AG04450 (cell line): Measurements from ENCODE around the gene CASQ1. TPM values are rescaled to one million over a fixed set of nuclear protein-coding genes. Genes with fewer than 3 reads are reported as not detected.

Experiments used
- CTCF ChIA-PET: fragments of 300-600, 350-600 bp; formaldehyde crosslinking; extraction: SDS; loops from one replicate; lab custom pipeline; 2022; ENCODE audit warnings: antibody characterized with exemption, inconsistent platforms; lab: Charles Lee
- POLR2A ChIA-PET: fragments of 350-600 bp; formaldehyde crosslinking; extraction: SDS; loops from one replicate; lab custom pipeline; 2021; ENCODE audit warnings: antibody characterized with exemption, inconsistent platforms; lab: Yijun Ruan, JAX
- DNase-seq: peaks from one replicate; pipeline ENCODE4 v3.0.0-alpha.2; 2011; ENCODE audit warnings: low read depth, low spot score
- H3K27ac ChIP-seq: one replicate; pipeline ENCODE4 v1.5.1; 2012; ENCODE audit warnings: low read depth, low read length, control low read depth
- H3K27me3 ChIP-seq: one replicate; pipeline ENCODE4 v1.6.0; 2012; ENCODE audit warnings: low read length; ENCODE audit not compliant: control insufficient read depth, insufficient read depth
- H3K4me3 ChIP-seq: 2 replicates; pipeline ENCODE4 v1.5.1; 2011; ENCODE audit warnings: mild to moderate bottlenecking, low read depth, low read length, control low read depth
- H3K9me3 ChIP-seq: 2 replicates; pipeline ENCODE4 v1.5.1; 2012; ENCODE audit warnings: low read length; ENCODE audit not compliant: control insufficient read depth, insufficient read depth
- polyA plus RNA-seq: library from polyadenylated mRNA; depleted of rRNA; stranded (reverse); fragments of >200 nt; gene quantifications from 2 replicates; pipeline ENCODE4 v1.2.3, GENCODE V29; 2011
- TF ChIP-seq, protein P1 (sequence below): IDR thresholded peaks from 2 replicates; pipeline ENCODE4 v1.5.1; 2011; ENCODE audit warnings: low read depth, low read length, control low read depth, inconsistent platforms

The CASQ1 gene
- polyA plus RNA-seq, 1 experiment = 0.17 TPM

- POLR2A ChIA-PET = interaction anchor here (0.6 kb wide), 1 partner anchor 108 kb away, joined by 4 read pairs; no protein-coding TSS in a partner anchor
- TF ChIP-seq, protein P1, sequence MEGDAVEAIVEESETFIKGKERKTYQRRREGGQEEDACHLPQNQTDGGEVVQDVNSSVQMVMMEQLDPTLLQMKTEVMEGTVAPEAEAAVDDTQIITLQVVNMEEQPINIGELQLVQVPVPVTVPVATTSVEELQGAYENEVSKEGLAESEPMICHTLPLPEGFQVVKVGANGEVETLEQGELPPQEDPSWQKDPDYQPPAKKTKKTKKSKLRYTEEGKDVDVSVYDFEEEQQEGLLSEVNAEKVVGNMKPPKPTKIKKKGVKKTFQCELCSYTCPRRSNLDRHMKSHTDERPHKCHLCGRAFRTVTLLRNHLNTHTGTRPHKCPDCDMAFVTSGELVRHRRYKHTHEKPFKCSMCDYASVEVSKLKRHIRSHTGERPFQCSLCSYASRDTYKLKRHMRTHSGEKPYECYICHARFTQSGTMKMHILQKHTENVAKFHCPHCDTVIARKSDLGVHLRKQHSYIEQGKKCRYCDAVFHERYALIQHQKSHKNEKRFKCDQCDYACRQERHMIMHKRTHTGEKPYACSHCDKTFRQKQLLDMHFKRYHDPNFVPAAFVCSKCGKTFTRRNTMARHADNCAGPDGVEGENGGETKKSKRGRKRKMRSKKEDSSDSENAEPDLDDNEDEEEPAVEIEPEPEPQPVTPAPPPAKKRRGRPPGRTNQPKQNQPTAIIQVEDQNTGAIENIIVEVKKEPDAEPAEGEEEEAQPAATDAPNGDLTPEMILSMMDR = no peak
- CTCF ChIA-PET = interaction anchor here (4.3 to 6.6 kb wide), 4 partner anchors 28 to 136 kb away, joined by 64 to 258 read pairs (median 144); partner anchors contain the start of gene CASQ1
These were observed 32.2 kb downstream of the CASQ1 start for GRCh38 chr1:160222546-160222945.

DNA sequence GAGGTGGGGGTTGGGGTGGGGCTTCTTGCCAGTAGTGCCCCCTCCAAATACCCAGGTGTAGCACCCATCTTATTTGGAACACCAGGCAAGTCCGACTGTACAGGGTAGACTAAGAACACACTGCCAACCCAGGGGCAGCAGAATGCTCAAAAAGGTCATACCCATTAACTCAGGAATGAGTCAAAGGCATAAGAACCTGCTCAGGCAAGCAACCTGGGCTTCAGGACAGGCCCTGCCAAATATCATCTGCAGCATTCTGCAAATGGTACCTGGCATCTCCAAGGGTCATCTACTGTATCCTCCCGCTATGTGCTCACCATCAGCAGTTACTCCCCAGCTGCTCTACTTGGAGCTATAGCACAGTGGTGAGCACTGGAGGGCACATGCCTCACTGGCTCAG, 34.2 kb downstream of the CASQ1 start:
- POLR2A ChIA-PET = interaction anchor here (1.2 kb wide), 1 partner anchor 11 kb away, joined by 5 read pairs; no protein-coding TSS in a partner anchor
- TF ChIP-seq, protein P1 = no peak

More at GRCh38 chr1:160222546-160222945, 32.2 kb downstream of the CASQ1 start:
- H3K27me3 ChIP-seq = no peaks in the 10 kb centered on the region
- no peak overlapping the region for H3K27ac ChIP-seq
- DNase-seq = no peak
- H3K4me3 ChIP-seq = no peak overlapping the region
- no peaks in the 10 kb centered on the region for H3K9me3 ChIP-seq

DNA sequence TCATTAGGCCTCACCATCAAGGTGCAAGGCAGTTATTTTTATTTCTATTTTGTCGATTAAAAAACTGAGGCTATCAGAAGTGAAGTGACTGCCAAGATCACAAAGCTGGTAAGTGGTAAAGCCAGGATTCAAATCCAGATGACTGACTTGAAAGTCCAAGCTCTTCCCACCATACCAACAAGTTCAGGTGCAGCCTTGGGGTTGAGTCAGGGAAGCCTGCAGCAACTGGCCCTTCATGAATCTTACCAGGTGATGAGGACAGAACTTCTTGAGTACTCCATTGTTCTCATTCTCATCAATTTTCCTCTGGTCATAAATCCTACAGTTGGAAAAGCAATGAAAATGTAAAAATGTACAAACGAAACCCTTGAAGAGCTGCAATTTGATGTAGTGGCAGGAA, 35.0 kb downstream of the CASQ1 start:
- Histone ChIP-seq H3K9me3 (no peaks in the 10 kb centered on the region), H3K27me3 (no peaks in the 10 kb centered on the region), H3K27ac (no peak overlapping the region), H3K4me3 (no peak overlapping the region)
- TF ChIP-seq, protein P1 = no peak
- ChIA-PET POLR2A (interaction anchor here (1.2 to 1.3 kb wide), 2 partner anchors 10 to 60 kb away, joined by 4 to 5 read pairs; partner anchors contain the start of gene PEX19), CTCF (interaction anchor here (0.9 to 3.3 kb wide), 4 partner anchors 27 to 140 kb away, joined by 4 to 16 read pairs (median 8); no protein-coding TSS in a partner anchor)
- DNase-seq = no peak

More for the DNA sequence above, 34.2 kb downstream of the CASQ1 start:
- no peak for DNase-seq
- CTCF ChIA-PET = interaction anchor here (0.6 to 2.2 kb wide), 4 partner anchors 17 to 139 kb away, joined by 3 to 9 read pairs (median 6); no protein-coding TSS in a partner anchor
- H3K9me3 ChIP-seq = no peaks in the 10 kb centered on the region
- no peak overlapping the region for H3K4me3 ChIP-seq
- H3K27ac ChIP-seq = no peak overlapping the region
- H3K27me3 ChIP-seq = no peaks in the 10 kb centered on the region

GRCh38 chr1:160226623-160227022, 36.2 kb downstream of the CASQ1 start:
- H3K27me3 ChIP-seq = no peaks in the 10 kb centered on the region
- H3K27ac ChIP-seq = no peak overlapping the region
- no peak for DNase-seq
- POLR2A ChIA-PET = interaction anchor here (1.3 kb wide), 1 partner anchor 58 kb away, joined by 4 read pairs; the partner anchor contains the start of gene PEX19
- no peaks in the 10 kb centered on the region for H3K9me3 ChIP-seq
- CTCF ChIA-PET = interaction anchor here (1.2 to 4.6 kb wide), 7 partner anchors 20 to 125 kb away, joined by 3 to 27 read pairs (median 9); no protein-coding TSS in a partner anchor
- no peak overlapping the region for H3K4me3 ChIP-seq
- TF ChIP-seq, protein P1 = no peak

DNA sequence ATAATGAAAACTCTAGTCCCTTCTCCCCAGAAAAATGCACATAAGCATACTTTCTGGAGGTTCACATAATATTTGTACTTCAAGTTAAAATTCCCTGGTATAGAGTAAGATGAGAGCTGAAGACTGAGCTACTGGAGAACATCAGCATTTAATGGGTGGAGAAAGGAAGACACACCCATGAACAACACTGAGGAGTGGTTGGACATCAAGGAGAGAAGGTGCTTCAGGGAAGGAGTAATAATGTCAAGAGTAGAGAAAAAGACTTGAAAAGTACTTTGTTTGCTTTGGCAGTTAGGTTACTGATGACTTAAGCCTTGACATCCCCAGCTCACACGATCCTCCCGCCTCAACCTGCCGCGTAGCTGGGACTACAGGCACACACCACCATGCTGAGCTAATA, 36.7 kb downstream of the CASQ1 start:
- no peaks in the 10 kb centered on the region for H3K9me3 ChIP-seq
- no peak overlapping the region for H3K27ac ChIP-seq
- TF ChIP-seq, protein P1 = no peak
- DNase-seq = no peak
- no peaks in the 10 kb centered on the region for H3K27me3 ChIP-seq
- CTCF ChIA-PET = interaction anchor here (0.8 to 4.6 kb wide), 8 partner anchors 21 to 182 kb away, joined by 3 to 27 read pairs (median 8); no protein-coding TSS in a partner anchor
- no peak overlapping the region for H3K4me3 ChIP-seq
- POLR2A ChIA-PET = no interaction called here
